ENCODE data around the gene HHAT.

Gene HHAT

GRCh38 chr1:210707300-210708240, 378.9 kb downstream of the HHAT start:
- H3K27ac ChIP-seq (ENCODE audit: low read depth, low read length, poor library complexity, severe bottlenecking): no peak overlapping the region
- H3K9me3 ChIP-seq (ENCODE audit: low read length): no peaks in the 10 kb centered on the region
- H3F3A ChIP-seq (ENCODE audit: insufficient read depth, low read length): no peaks in the 10 kb centered on the region
- H3K4me2 ChIP-seq (ENCODE audit: low read length): no peak overlapping the region
- no peaks in the 10 kb centered on the region for H3K36me3 ChIP-seq (ENCODE audit: insufficient read depth, low read length)
- H4K20me1 ChIP-seq (ENCODE audit: insufficient read depth, low read length): no peaks in the 10 kb centered on the region
- H3K79me2 ChIP-seq (ENCODE audit: insufficient read depth, low read length): no peaks in the 10 kb centered on the region
- H2AFZ ChIP-seq (ENCODE audit: low read length): no peak overlapping the region
- no peaks in the 10 kb centered on the region for H3K27me3 ChIP-seq (ENCODE audit: insufficient read depth, low read length)
- H3K4me1 ChIP-seq (ENCODE audit: insufficient read depth, low read length, severe bottlenecking): no peaks in the 10 kb centered on the region
- no peak overlapping the region for H3K4me3 ChIP-seq (ENCODE audit: low read depth, low read length, poor library complexity, severe bottlenecking)
- H3K9me2 ChIP-seq (ENCODE audit: low read depth, low read length): no peaks in the 10 kb centered on the region
- TF ChIP-seq EZH2 (IDR thresholded peaks at IDR 0.05; ENCODE audit: borderline replicate concordance, low read length): no peak
- no peak for TF ChIP-seq CTCF (IDR thresholded peaks at IDR 0.05; ENCODE audit: low read length)
- no peak overlapping the region for H3K9ac ChIP-seq (ENCODE audit: low read length)

GRCh38 chr1:210709701-210710100, 381.0 kb downstream of the HHAT start:
- TF ChIP-seq CTCF (IDR thresholded peaks at IDR 0.05; ENCODE audit: low read length) (no peak), EZH2 (IDR thresholded peaks at IDR 0.05; ENCODE audit: borderline replicate concordance, low read length) (no peak)
- no peak overlapping the region for H3K27ac ChIP-seq (ENCODE audit: low read depth, low read length, poor library complexity, severe bottlenecking)
- no peak overlapping the region for H3K4me2 ChIP-seq (ENCODE audit: low read length)
- no peaks in the 10 kb centered on the region for H3K79me2 ChIP-seq (ENCODE audit: insufficient read depth, low read length)
- H3K9ac ChIP-seq (ENCODE audit: low read length): no peak overlapping the region
- H3F3A ChIP-seq (ENCODE audit: insufficient read depth, low read length): no peaks in the 10 kb centered on the region
- H3K9me3 ChIP-seq (ENCODE audit: low read length): no peaks in the 10 kb centered on the region
- no peaks in the 10 kb centered on the region for H3K4me1 ChIP-seq (ENCODE audit: insufficient read depth, low read length, severe bottlenecking)
- H3K36me3 ChIP-seq (ENCODE audit: insufficient read depth, low read length): no peaks in the 10 kb centered on the region
- H2AFZ ChIP-seq (ENCODE audit: low read length): no peak overlapping the region
- H3K4me3 ChIP-seq (ENCODE audit: low read depth, low read length, poor library complexity, severe bottlenecking): no peak overlapping the region
- H3K9me2 ChIP-seq (ENCODE audit: low read depth, low read length): no peaks in the 10 kb centered on the region
- H4K20me1 ChIP-seq (ENCODE audit: insufficient read depth, low read length): no peaks in the 10 kb centered on the region
- H3K27me3 ChIP-seq (ENCODE audit: insufficient read depth, low read length): no peaks in the 10 kb centered on the region

- Histone ChIP-seq H4K20me1 (ENCODE audit: insufficient read depth, low read length) (no peaks in the 10 kb centered on the region), H3K27me3 (ENCODE audit: insufficient read depth, low read length) (no peaks in the 10 kb centered on the region), H3K9me2 (ENCODE audit: low read depth, low read length) (no peaks in the 10 kb centered on the region), H3K9ac (ENCODE audit: low read length) (no peak overlapping the region), H3K4me1 (ENCODE audit: insufficient read depth, low read length, severe bottlenecking) (no peaks in the 10 kb centered on the region), H3K79me2 (ENCODE audit: insufficient read depth, low read length) (no peaks in the 10 kb centered on the region), H3K36me3 (ENCODE audit: insufficient read depth, low read length) (no peaks in the 10 kb centered on the region), H3F3A (ENCODE audit: insufficient read depth, low read length) (no peaks in the 10 kb centered on the region), H3K9me3 (ENCODE audit: low read length) (no peaks in the 10 kb centered on the region), H3K4me2 (ENCODE audit: low read length) (no peak overlapping the region), H3K4me3 (ENCODE audit: low read depth, low read length, poor library complexity, severe bottlenecking) (no peak overlapping the region), H2AFZ (ENCODE audit: low read length) (no peak overlapping the region), H3K27ac (ENCODE audit: low read depth, low read length, poor library complexity, severe bottlenecking) (no peak overlapping the region)
- no peak for TF ChIP-seq CTCF (IDR thresholded peaks at IDR 0.05; ENCODE audit: low read length)
- no peak for TF ChIP-seq EZH2 (IDR thresholded peaks at IDR 0.05; ENCODE audit: borderline replicate concordance, low read length)
Measured at GRCh38 chr1:210711825-210712612, 383.3 kb downstream of the HHAT start.

All from OCI-LY1 (cell line).